HCT116 (cell line): ENCODE data around the gene SAMD7. TPM values are rescaled to one million over a fixed set of nuclear protein-coding genes. Genes with fewer than 3 reads are reported as not detected.

Source experiments
- ATAC-seq: fragments of 200-7000 bp; cut with Tn5 transposase; 2 replicates; pipeline ENCODE4 v1.9.1; 2020; ENCODE audit warnings: mild to moderate bottlenecking, moderate library complexity
- BruUV-seq: library from RNA; stranded (reverse); fragments of 400-500 nt; replicated peaks from 2 replicates; lab custom pipeline; 2021; lab: Mats Ljungman, UMichigan
- CTCF ChIA-PET: fragments of 300-600 bp; sonication (Branson Sonifier 250); formaldehyde crosslinking; loops from one replicate; lab custom pipeline; 2021; ENCODE audit warnings: antibody characterized with exemption; lab: Charles Lee
- POLR2A ChIA-PET: fragments of 300-600, 350-600 bp; sonication (Branson Sonifier 250); formaldehyde crosslinking; loops from one replicate; lab custom pipeline; 2021; ENCODE audit warnings: antibody characterized with exemption; lab: Charles Lee
- RAD21 ChIA-PET, 2 experiments: fragments of 300-600 bp; sonication (Branson Sonifier 250); formaldehyde crosslinking; loops; one replicate each; lab custom pipeline; 2023; ENCODE audit warnings: low total read pairs in 2 of 2; ENCODE audit not compliant: uncharacterized antibody in 2 of 2, unreplicated experiment in 2 of 2, low non-redundant PET in 1 of 2; lab: Charles Lee
- DNase-seq: peaks from one replicate; pipeline ENCODE4 v3.0.0-alpha.2; 2010; ENCODE audit warnings: low read depth, low spot score
- H2AFZ ChIP-seq: fragments of 200-600 bp; shearing (Covaris generic), sonication (generic); 2 replicates; pipeline ENCODE4 v1.6.1; 2017; ENCODE audit warnings: low read depth, mixed run types, mixed read lengths, antibody characterized with exemption, low read length; ENCODE audit not compliant: poor library complexity, severe bottlenecking
- H3K27ac ChIP-seq: 2 replicates; pipeline ENCODE4 v1.5.1; 2012; ENCODE audit warnings: low read depth, low read length
- H3K27me3 ChIP-seq: fragments of 200-600 bp; sonication (generic); 2 replicates; pipeline ENCODE4 v1.6.1; 2016; ENCODE audit warnings: mixed run types, low read length, mixed read lengths; ENCODE audit not compliant: insufficient read depth
- H3K36me3 ChIP-seq, 2 experiments: fragments of 200-500 bp in 1 of 2; fragments of 200-600 bp in 1 of 2; sonication (Bioruptor generic) in 1 of 2; sonication (generic) in 1 of 2; 2 replicates each; pipeline versions ENCODE4 v1.5.1 to v1.6.1; 2014 to 2016; ENCODE audit warnings: low read length in 2 of 2, inconsistent platforms in 1 of 2, mixed read lengths in 1 of 2, mixed run types in 1 of 2; ENCODE audit not compliant: insufficient read depth in 2 of 2, control insufficient read depth in 1 of 2
- H3K4me1 ChIP-seq, 2 experiments: fragments of 200-600 bp in 1 of 2; sonication (generic) in 1 of 2; 2 replicates each; pipeline versions ENCODE4 v1.5.1 to v1.6.1; 2012 to 2017; ENCODE audit warnings: low read length in 2 of 2, inconsistent platforms in 1 of 2, mild to moderate bottlenecking in 1 of 2, mixed read lengths in 1 of 2, mixed run types in 1 of 2, moderate library complexity in 1 of 2; ENCODE audit not compliant: insufficient read depth in 2 of 2, control insufficient read depth in 1 of 2
- H3K4me2 ChIP-seq: fragments of 200-600 bp; sonication (generic); 2 replicates; pipeline ENCODE4 v1.6.1; 2017; ENCODE audit warnings: mixed run types, low read length, mixed read lengths
- H3K4me3 ChIP-seq, 2 experiments: fragments of 200-600 bp in 1 of 2; sonication (generic) in 1 of 2; replicated peaks in 1 of 2; 2 replicates each; pipeline ENCODE4 v1.5.1; 2011 to 2016; ENCODE audit warnings: low read length in 2 of 2, control low read depth in 1 of 2, low read depth in 1 of 2, mild to moderate bottlenecking in 1 of 2, mixed read lengths in 1 of 2, mixed run types in 1 of 2
- H3K79me2 ChIP-seq: fragments of 200-600 bp; sonication (generic); 2 replicates; pipeline ENCODE4 v1.6.1; 2017; ENCODE audit warnings: mild to moderate bottlenecking, mixed run types, low read length, moderate library complexity, mixed read lengths; ENCODE audit not compliant: insufficient read depth
- H3K9ac ChIP-seq: fragments of 200-600 bp; sonication (generic); 2 replicates; pipeline ENCODE4 v1.6.1; 2016; ENCODE audit warnings: low read length, mixed read lengths
- H3K9me2 ChIP-seq: fragments of 200-600 bp; sonication (generic), shearing (Covaris generic); 2 replicates; pipeline ENCODE4 v1.6.1; 2017; ENCODE audit warnings: mixed run types, mild to moderate bottlenecking, moderate library complexity; ENCODE audit not compliant: insufficient read depth
- H3K9me3 ChIP-seq, 2 experiments: fragments of 200-500 bp in 1 of 2; fragments of 200-600 bp in 1 of 2; sonication (Bioruptor generic) in 1 of 2; sonication (generic) in 1 of 2; 2 replicates each; pipeline ENCODE4 v1.6.1; 2014 to 2017; ENCODE audit warnings: low read length in 2 of 2, mixed read lengths in 2 of 2, inconsistent platforms in 1 of 2, low read depth in 1 of 2, mild to moderate bottlenecking in 1 of 2, mixed run types in 1 of 2, moderate library complexity in 1 of 2; ENCODE audit not compliant: control insufficient read depth in 1 of 2, insufficient read depth in 1 of 2
- H4K20me1 ChIP-seq: fragments of 200-600 bp; sonication (generic), shearing (Covaris generic); 2 replicates; pipeline ENCODE4 v1.6.1; 2017; ENCODE audit warnings: mixed run types, mild to moderate bottlenecking, moderate library complexity; ENCODE audit not compliant: insufficient read depth
- CBX3 ChIP-seq: IDR thresholded peaks from 2 replicates; pipeline ENCODE4 v1.6.1; 2012; ENCODE audit warnings: low read depth
- EGR1 ChIP-seq: IDR thresholded peaks from 2 replicates; pipeline ENCODE4 v1.6.1; 2012; ENCODE audit warnings: low read depth
- ELF1 ChIP-seq: IDR thresholded peaks from 2 replicates; pipeline ENCODE4 v1.6.1; 2012; ENCODE audit warnings: low read depth, borderline replicate concordance
- FOSL1 ChIP-seq: IDR thresholded peaks from 2 replicates; pipeline ENCODE4 v1.6.1; 2012; ENCODE audit warnings: low read depth
- POLR2A ChIP-seq: IDR thresholded peaks from 2 replicates; pipeline ENCODE4 v1.7.0; 2011; ENCODE audit warnings: borderline replicate concordance; ENCODE audit not compliant: insufficient read depth, insufficient read length; ENCODE audit errors: extremely low read depth
- POLR2AphosphoS5 ChIP-seq: IDR thresholded peaks from 2 replicates; pipeline ENCODE4 v1.6.1; 2011; ENCODE audit warnings: mild to moderate bottlenecking, low read depth, low read length, moderate library complexity
- RAD21 ChIP-seq: IDR thresholded peaks from 2 replicates; pipeline ENCODE4 v1.6.1; 2012; ENCODE audit warnings: low read depth, mild to moderate bottlenecking
- SRF ChIP-seq: IDR thresholded peaks from 2 replicates; pipeline ENCODE4 v1.6.1; 2012; ENCODE audit warnings: low read depth
- TCF7L2 ChIP-seq: IDR thresholded peaks from 2 replicates; pipeline ENCODE4 v1.7.0; 2011; ENCODE audit warnings: borderline replicate concordance, inconsistent platforms; ENCODE audit not compliant: insufficient read depth, insufficient read length; ENCODE audit errors: extremely low read depth
- YY1 ChIP-seq: IDR thresholded peaks from 2 replicates; pipeline ENCODE4 v1.6.1; 2011; ENCODE audit warnings: low read length, low read depth, moderate library complexity, mild to moderate bottlenecking; ENCODE audit not compliant: insufficient replicate concordance; ENCODE audit errors: extremely low read depth
- intact Hi-C: fragments of 100-400 bp; cut with micrococcal nuclease; formaldehyde crosslinking; loops from 2 replicates; pipeline ENCODE4 v1.10.0; 2022
- total RNA-seq: library from RNA; stranded (reverse); gene quantifications from one replicate; pipeline ENCODE4 v1.2.1, GENCODE V29; 2021; ENCODE audit not compliant: unreplicated experiment
- TF ChIP-seq, protein P1 (sequence below): IDR thresholded peaks from 2 replicates; pipeline ENCODE4 v1.6.1; 2012
- TF ChIP-seq, protein P2 (sequence below): IDR thresholded peaks from 2 replicates; pipeline ENCODE4 v1.6.1; 2011; ENCODE audit warnings: mild to moderate bottlenecking, low read length, moderate library complexity; ENCODE audit not compliant: insufficient replicate concordance; ENCODE audit errors: extremely low read depth
- TF ChIP-seq, protein P3 (sequence below), 3 experiments: fragments of 200-600 bp in 1 of 3; sonication (generic) in 1 of 3; IDR thresholded peaks in 2 of 3; conservative IDR thresholded peaks in 1 of 3; 2 replicates each; pipeline ENCODE4 v1.5.1; 2012 to 2017; ENCODE audit warnings: low read depth in 2 of 3, low read length in 2 of 3, antibody characterized with exemption in 1 of 3, borderline replicate concordance in 1 of 3, control low read depth in 1 of 3, mild to moderate bottlenecking in 1 of 3, mixed read lengths in 1 of 3, mixed run types in 1 of 3, moderate library complexity in 1 of 3; ENCODE audit not compliant: insufficient read depth in 1 of 3

The SAMD7 gene
- total RNA-seq, 1 experiment from 2014 or later: not detected

DNA sequence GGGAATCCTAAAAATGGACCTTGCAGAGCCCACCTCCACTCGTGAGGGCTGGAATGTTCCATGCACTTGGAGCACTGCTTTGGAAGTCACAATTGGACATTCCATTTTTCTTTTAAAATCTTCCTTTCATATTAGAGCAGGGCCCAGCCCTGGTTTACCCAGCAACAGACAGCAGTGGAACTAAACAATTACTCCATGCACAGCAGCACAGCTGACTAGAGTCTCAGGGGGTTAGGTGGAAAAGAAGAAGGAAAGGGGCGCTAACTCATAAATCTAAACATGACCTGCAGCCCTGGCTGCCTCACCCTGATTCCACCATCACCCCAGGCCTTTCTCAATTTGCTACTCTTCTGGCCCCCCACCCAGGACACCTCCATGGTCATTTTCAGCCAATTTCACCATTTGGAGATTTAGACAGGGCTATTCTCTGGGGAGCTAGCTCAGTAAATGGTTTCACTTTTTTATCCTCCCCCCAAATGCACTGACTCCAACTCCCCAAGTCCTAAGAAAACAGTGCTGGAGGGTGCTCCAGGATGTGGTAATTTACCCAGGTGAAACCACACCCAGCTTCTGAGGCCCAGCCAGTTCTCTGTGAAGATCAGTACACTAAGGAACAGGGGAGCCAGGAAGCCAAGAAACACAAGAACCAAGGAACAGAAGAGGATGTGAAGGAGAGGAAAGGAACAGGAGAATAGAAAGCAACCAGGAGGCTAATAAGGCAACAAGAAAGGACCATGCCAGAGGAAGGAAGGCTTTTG, 40.1 kb upstream of the SAMD7 start (continued):
- TF ChIP-seq EGR1: no peak
- no peak for TF ChIP-seq SRF
- no peak for TF ChIP-seq POLR2A
- TF ChIP-seq TCF7L2: no peak
- no peak for TF ChIP-seq POLR2AphosphoS5
- no peak for TF ChIP-seq CBX3
- no peak for TF ChIP-seq RAD21

DNA sequence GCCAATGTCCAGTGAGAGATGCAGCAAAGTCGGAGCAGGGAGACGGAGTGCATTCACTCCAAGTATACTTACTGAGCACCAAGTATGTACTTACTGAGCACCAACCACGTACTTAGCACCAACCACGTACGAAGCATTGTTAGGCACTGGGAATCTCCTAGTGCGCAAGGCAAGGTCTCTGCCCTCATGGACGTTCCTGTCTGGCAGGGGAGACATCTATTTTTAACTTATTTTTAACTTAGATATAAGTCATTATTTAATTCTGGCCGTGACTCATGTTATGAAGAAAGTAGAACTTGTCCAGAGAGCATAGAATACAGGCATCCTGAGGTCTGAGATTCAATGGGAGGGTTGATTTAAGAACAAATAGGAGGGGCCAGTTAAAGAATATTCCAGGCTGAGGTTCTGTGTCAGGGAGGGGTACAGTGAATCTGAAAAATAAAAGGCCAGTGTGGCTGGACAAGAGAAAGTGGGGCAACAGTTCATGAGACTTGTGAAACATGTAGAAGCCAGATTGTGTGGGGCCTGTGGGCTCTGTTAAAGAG, 32.3 kb upstream of the SAMD7 start:
- H2AFZ ChIP-seq: no peak overlapping the region
- H3K27me3 ChIP-seq: no peaks in the 10 kb centered on the region
- RAD21 ChIA-PET: no interaction called here
- H3K36me3 ChIP-seq: no peaks in the 10 kb centered on the region
- DNase-seq (no peak), ATAC-seq (no peak)
- no peak overlapping the region for H3K9ac ChIP-seq
- H4K20me1 ChIP-seq: no peaks in the 10 kb centered on the region
- H3K4me1 ChIP-seq: no peaks in the 10 kb centered on the region
- intact Hi-C loops: no loop called here
- POLR2A ChIA-PET: no interaction called here
- CTCF ChIA-PET: no interaction called here
- H3K4me3 ChIP-seq: no peak overlapping the region
- no TSS peak for BruUV-seq
- H3K9me2 ChIP-seq: no peaks in the 10 kb centered on the region
- no peak for TF ChIP-seq SRF
- no peak for TF ChIP-seq POLR2A
- no peak for TF ChIP-seq TCF7L2
- no peak for TF ChIP-seq EGR1
- no peak for TF ChIP-seq RAD21
- no peak for TF ChIP-seq YY1
- TF ChIP-seq, protein P1, sequence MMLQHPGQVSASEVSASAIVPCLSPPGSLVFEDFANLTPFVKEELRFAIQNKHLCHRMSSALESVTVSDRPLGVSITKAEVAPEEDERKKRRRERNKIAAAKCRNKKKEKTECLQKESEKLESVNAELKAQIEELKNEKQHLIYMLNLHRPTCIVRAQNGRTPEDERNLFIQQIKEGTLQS: no peak
- TF ChIP-seq, protein P2, sequence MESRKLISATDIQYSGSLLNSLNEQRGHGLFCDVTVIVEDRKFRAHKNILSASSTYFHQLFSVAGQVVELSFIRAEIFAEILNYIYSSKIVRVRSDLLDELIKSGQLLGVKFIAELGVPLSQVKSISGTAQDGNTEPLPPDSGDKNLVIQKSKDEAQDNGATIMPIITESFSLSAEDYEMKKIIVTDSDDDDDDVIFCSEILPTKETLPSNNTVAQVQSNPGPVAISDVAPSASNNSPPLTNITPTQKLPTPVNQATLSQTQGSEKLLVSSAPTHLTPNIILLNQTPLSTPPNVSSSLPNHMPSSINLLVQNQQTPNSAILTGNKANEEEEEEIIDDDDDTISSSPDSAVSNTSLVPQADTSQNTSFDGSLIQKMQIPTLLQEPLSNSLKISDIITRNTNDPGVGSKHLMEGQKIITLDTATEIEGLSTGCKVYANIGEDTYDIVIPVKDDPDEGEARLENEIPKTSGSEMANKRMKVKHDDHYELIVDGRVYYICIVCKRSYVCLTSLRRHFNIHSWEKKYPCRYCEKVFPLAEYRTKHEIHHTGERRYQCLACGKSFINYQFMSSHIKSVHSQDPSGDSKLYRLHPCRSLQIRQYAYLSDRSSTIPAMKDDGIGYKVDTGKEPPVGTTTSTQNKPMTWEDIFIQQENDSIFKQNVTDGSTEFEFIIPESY: no peak
- TF ChIP-seq, protein P3, sequence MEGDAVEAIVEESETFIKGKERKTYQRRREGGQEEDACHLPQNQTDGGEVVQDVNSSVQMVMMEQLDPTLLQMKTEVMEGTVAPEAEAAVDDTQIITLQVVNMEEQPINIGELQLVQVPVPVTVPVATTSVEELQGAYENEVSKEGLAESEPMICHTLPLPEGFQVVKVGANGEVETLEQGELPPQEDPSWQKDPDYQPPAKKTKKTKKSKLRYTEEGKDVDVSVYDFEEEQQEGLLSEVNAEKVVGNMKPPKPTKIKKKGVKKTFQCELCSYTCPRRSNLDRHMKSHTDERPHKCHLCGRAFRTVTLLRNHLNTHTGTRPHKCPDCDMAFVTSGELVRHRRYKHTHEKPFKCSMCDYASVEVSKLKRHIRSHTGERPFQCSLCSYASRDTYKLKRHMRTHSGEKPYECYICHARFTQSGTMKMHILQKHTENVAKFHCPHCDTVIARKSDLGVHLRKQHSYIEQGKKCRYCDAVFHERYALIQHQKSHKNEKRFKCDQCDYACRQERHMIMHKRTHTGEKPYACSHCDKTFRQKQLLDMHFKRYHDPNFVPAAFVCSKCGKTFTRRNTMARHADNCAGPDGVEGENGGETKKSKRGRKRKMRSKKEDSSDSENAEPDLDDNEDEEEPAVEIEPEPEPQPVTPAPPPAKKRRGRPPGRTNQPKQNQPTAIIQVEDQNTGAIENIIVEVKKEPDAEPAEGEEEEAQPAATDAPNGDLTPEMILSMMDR (IDR thresholded peaks at IDR 0.05 in 2 of 3, conservative IDR thresholded peaks at IDR 0.05 in 1 of 3; ENCODE audit: borderline replicate concordance in 1 of 3, insufficient read depth in 1 of 3, low read depth in 2 of 3, low read length in 2 of 3): no peak
- TF ChIP-seq CBX3: no peak
- no peak for TF ChIP-seq FOSL1
- no peak for TF ChIP-seq ELF1
- no peaks in the 10 kb centered on the region for H3K9me3 ChIP-seq
- no peak overlapping the region for H3K27ac ChIP-seq
- no peaks in the 10 kb centered on the region for H3K79me2 ChIP-seq
- no peak overlapping the region for H3K4me2 ChIP-seq
